Inflammatory macrophage treated with lipopolysaccharide for 4 hours (primary cell): ENCODE data around the gene SPINK2.

Experiments used
- DNase-seq: peaks from one replicate; pipeline ENCODE4 v3.0.0-alpha.2; 2020

SPINK2 gene

DNA sequence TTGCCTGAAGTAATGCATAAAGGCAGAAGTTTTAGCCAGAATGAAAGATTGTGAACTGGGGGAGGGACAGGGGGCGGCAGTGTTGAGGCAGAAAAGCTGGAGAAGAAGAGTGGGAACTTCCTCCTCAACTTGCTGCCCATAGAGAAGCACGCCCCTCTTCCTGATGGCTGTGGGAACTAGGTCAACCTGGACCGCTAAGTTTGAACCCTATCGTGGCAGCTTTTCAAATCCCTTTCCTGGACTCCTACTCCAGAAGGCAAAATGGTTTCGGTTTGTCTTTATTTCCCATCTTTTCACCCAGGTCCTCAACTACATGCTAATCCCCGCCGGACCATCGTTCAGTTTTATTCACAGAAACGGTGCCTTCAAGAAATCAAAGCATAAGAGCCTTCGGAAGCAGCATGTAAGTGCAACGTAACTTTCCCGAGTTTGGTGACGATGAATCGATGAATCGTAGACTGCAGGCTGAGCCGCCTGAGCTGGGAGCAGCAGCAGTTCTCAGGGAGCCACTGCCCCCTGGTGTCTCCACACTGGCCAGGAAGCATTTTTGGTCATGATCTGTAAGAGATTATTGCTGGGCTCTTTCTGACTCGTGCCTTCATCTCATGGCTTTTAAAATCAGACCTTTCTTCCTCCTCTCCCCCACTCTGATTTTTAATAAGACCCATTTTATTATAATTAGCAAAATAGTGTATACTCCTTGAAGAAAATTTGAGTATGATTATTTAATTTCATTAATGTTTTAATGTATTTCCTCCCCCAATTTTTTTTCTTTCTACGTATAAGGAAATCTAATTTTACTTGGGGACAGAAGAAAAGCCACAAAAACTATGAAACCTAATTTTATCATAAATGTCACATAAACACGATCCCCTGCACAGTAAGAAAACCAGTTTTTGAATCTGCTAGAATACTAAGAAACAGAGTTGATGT, 21.4 kb downstream of the SPINK2 start:
- peak; percentile 85 for DNase-seq

DNA sequence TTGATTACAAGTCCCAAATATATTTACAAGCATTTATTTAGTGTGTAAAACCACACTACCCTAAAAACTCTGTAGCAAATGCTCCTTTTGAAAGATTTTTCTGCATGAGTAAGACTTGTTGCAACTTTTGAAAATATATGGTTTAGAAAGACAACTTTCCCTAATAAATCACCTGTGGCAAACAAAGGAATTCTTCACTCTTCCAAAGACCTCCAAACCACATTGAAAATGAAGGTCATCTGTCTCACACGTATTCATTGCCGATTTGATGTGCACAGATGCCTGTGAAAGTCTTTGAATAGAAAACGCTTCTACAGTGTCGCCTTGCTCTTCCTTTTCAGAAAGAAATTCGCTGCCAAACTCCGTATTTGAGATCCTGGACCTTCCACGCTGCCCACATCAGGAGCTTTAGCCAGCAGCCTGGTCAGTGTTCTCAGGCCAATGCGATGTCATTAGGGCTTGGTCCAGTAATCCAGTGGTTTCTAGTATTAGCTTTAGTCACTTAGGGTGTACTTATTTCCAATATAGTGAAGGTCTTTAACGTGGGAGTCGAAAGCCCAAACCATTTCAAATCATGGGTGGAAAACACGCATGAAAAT, 22.2 kb downstream of the SPINK2 start:
- no peak for DNase-seq

DNA sequence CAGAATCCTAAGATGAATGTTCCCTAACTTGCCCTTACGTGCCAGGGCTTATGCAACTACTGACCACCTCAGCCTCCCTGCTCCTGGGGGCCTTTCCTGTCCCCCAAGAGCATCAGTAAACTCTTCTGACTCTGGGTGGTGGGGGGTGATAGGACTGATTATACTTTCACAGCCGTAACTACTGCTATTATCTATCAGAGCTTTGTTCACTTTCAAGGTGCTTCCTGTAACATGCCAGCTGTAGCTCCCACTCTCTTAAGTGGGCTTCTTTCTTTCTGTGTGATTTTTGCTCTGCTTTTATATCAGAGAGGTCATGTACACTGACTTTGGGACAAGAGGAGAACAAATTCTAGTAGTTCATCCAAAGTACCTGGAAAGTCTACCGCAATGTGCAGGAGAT, 25.3 kb downstream of the SPINK2 start:
- no peak for DNase-seq

DNA sequence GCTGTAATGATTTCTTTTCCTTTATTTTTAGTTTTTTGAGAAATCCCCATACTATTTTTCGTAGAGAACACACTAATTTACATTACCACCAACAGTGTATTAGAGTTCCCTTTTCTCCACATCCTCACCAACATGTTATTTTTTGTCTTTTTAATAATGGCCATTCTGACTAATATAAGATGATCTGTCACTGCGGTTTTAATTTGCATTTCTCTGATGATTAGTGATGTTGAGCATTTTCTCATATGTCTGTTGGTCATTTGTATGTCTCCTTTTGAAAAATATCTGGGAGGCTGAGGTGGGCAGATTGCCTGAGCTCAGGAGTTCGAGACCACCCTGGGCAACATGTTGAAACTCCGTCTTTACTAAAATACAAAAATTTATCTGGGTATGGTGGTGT, 30.2 kb downstream of the SPINK2 start:
- DNase-seq: no peak

DNA sequence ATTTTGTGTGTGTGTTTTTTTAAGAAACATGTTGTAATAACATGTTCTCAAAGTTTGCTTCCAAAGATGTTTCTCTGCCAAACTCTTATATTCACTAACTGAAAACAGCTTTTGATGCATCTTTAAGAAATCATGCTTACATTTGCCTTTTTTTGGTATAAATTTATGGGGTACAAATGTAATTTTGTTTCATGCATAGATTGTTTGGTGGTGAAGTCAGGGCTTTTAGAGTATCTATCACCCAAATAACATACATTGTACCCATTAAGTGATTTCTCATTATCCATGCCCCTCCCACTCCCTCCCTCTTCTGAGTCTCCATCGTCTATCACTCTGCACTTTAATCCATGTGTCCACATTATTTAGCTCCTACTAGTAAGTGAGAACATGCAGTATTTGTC, 30.8 kb downstream of the SPINK2 start:
- no peak for DNase-seq

DNA sequence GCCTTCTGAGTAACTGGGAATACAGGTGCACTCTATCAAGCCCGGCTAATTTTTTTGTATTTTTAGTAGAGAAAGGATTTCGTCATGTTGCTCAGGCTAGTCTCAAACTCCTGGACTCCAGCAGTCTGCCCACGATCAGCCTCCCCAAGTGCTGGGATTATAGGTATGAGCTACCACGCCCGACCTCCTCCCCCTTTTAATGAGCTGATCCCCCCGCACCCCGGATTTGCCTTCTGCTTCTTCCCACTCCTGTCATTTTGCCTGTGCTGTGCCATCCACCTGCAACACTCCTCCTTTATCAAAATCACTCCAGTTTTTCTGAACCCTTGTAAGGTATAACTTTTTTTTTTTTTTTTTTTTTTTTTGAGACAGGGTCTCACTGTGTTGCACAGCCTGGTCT, 33.4 kb downstream of the SPINK2 start:
- no peak for DNase-seq

DNA sequence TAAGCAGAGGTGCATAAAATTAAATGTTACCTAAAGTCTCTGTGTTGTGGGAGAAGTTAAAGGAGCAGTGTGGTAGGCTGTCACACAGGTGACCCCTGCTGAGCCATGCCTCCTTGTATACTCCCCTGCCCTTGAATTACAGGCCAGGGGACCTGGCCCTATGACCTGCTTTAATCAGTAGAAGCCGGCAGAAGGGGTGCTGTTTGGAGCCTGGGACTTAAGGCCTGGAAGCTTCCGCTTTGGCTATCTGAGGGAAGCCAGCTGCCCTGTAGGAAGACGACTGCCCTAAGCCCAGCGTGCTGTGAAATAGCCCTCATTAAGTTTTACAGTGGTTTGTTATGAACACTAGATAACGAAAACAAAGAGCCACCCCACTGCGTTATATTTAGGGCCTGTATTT, 34.1 kb downstream of the SPINK2 start:
- no peak for DNase-seq

DNA sequence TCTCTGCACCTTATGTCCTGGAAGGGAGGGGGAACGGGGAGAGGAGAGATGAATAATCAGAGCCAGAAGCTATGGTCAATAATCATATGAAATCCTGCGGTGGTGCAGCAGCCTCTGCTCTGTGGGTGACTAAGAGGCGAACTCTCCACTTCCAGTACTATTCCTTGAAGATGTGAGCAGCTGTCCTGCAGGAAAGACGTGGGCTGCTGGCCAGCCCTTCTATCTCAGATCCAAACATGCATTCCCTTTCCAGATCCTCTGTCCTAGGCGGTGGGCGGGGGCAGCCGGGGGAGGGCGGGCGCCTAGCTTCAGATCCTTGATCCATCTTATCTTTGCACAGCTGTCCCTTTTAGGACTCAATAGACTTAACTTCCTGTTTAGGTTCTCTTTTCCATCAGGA, 34.5 kb downstream of the SPINK2 start:
- DNase-seq: no peak

DNA sequence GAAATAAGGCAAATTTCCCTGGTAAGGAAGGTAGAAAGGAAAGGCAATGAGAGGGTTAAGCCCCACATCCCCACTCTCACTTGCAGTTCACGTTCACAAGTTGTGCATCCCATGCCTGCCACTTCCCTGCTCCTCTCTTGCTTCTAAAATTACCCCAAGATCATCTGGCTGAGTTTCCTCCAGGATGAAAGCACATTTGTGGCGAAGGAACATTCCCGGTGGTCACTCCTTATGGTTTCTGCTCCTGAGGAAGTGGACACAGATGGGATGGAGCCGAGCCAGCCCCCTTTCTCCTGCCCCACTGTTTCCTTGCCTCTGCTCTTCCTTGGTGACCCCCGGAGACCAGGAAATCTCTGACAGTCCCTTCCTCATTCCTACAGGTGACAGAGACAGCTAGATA, 37.5 kb downstream of the SPINK2 start:
- DNase-seq: no peak

DNA sequence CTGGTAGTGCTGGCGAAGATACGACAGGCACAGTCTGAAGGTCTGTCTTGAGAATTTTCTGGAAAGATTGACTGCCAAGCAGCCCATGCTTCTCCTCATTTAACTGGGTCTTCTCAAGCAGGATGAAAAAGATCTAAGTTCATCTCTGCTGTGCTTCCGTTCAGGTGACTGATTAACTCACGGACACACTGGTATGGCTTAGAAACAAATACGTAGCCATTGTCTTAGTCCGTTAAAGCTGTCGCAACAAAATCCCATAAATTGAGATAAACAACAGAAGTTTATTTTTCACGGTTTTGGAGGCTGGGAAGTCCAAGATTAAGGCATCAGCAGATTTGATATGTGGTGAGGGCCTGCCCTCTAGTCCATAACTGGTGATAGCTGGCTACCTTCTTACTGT, 39.5 kb downstream of the SPINK2 start:
- DNase-seq: no peak

DNA sequence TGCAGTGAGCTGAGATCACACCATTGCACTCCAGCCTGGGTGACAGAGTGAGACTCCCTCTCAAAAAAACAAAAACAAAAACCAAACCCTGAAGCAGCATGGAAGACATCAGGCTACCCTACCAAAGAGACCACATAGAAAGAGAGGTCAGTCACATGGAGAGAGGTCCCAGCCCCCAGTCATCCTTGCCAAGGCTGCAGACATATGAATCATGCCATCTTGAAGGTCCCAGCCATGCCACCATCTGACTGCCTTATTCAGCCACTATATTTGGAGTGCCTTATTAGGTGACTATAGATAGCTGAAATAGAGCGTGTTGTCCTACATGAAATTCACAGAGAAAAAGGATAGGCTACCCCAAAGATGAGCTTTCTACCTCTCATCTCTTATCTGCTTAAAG, 48.2 kb downstream of the SPINK2 start:
- DNase-seq: no peak

DNA sequence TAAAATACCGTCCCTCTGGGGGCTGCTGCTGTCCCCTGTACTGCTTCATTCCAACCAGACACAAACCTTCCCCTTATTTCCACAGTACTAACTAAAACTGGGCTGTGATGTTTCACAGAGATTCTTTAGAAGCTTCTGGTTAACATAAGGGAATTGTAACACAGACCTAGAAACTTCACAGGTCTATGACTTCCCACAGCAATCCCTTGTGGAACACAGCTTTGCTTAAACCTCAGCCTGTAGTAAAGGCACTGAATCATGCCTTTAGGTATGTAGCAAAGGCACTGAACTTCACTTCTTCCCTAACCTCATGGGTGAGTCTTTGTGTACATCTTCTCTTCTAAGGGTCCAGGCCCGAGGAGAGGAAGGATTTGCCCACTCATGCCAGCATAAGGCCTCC, 49.4 kb downstream of the SPINK2 start:
- DNase-seq: no peak

DNA sequence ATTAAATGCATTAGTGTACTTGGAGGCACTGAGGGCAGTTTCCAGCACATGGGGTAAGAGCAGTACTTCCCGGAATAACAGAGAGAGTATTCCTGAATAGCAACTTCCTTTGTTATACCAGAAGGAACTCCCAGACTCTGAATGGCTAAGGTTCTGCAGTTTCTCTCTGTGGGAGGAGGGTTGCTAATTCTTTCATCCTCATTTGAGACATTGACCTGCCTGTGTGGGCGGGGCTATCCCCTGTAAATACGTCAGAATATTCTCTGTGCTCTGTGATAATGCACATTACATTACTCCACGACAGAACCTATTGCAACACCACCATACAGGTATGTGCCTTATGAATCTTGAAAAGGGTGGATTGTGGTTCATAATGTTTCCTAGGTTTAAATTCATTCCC, 52.7 kb downstream of the SPINK2 start:
- peak; percentile 67 for DNase-seq

DNA sequence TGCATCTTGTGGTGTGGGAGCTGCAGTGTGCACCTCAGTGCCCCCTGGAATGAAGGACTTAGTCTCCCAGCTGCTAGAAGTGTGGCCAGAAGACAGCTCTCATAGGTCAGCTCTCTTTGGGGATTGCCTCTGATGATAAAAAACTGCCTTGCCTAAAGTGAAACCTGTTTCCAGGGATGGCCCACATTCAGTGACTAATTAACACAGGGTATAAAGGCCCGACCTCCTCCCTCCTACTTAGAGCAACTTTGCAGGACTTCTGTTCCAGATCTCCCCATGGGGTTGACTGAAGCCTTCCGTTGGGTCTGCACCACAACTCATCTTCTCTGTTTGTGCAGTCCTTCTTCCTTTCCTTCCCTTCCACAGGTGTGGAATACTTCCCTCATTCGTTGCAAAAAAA, 53.2 kb downstream of the SPINK2 start:
- peak; percentile 65 for DNase-seq

DNA sequence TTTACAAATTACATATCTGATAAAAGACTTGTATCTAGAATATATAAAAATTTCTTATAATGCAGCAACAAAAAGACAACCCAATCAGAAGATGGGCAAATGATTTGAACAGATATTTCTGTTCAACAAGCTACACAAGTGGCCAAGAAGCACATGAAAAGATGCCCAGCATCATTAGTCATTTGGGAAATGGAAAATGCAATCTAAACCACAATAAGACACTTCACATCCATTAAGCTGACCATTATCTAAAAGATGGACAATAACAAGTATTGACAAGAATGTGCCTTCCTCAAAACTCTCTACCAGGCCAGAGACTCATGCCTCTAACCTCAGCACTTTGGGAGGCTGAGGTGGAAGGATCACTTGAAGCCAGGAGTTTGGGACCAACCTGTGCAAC, 53.9 kb downstream of the SPINK2 start:
- DNase-seq: no peak

DNA sequence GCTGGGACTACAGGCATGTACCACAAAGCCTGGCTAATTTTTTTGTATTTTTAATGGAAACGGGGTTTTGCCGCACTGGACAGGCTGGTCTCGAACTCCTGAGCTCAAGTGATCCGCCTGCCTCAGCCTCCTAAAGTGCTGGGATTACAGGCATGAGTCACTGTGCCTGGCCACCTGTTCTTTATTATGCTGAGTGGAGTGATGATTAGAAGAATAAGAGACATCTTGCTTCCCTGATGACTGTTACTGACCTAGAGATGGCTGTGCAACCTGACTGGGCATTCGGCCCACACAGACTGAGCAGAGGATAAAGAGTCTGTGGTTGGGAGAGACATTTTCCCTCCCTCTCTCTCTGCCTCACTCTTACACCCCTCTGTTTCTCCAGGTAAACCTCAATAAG, 56.7 kb downstream of the SPINK2 start:
- no peak for DNase-seq

DNA sequence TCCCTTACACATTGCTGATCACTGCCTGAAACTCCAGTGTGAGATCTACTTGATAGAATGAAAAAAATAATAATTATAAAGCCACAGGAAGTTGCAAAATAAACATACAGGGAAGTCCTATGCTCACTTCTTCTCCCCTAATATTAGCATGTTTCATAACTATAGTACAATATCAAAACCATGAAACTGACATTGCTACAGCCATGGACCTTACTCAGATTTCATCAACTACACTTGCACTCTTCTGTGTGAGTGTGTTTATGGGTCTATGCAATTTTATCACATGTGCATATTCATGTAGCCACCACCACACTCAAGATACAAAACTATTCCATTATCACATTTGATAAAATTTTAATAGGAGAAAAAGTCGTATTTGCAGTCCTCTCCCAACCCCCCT, 57.3 kb downstream of the SPINK2 start:
- DNase-seq: peak; percentile 75

DNA sequence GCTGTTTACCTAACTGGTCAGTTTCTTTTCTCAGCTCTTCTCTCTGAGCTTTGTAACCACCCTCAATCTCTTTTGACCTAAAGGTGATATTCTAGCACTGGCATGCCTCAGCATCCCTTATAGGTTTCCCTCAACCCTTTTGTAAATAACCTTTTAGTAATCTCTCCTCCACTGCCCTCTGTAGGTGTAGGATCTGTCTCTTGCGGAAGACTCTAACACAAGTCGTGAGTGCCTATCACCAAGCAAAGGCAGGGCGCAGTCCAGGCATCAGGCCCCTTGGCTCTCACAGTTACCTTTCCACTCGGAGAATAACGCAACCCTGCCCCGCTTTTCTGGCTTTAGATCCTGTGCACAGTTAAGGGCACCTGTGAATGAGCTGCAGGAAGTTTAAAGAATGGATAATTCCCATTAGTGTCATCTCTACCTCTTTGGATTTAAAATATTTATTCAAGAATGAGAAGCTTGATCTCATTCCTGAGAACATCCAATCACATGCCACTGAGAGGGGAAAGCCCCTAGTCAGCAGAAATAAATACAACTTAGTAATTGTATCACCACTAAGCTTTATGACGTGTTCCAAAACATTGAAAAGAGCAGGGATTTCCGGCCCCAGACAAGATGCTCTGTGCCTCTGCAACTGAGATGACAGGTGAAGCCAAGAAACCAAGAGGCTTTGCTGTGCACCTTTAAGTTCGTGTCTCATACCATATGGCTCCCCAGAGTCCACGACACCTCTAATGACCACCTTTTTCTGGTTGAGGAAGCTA, 58.8 kb downstream of the SPINK2 start:
- DNase-seq: no peak

DNA sequence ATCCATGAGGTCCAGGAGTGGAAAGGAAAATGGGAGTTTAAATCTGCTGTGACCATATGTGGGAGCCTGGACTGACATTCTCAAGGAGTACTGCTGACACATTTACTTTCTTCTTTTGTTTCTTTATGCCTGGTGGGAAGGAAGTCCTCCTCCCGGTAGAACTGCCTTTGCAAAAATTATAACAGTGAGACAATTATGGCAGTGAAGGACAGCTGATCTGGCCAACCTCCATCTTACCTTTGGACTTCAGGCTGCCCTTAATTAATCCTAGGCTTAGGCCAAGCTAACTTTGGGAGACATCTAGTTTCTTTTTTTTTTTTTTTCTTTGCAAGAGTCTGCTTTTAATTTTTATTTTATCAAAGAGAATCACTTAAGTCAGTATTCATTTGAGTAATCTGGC, 61.3 kb downstream of the SPINK2 start:
- DNase-seq: no peak
